Stomach (tissue), 4 donors: ENCODE data around the gene FOXL1.

Source experiments
- CTCF ChIP-seq, 7 experiments: fragments of 450-650 bp in 4 of 7; fragments of 200-600 bp in 3 of 7; sonication (generic) in 3 of 7; IDR thresholded peaks; one replicate each; pipeline ENCODE4 v1.5.1; 2016 to 2019; ENCODE audit warnings: antibody characterized with exemption in 7 of 7, control low read depth in 2 of 7, mild to moderate bottlenecking in 1 of 7
- POLR2AphosphoS5 ChIP-seq, 3 donors: sonication (generic); formaldehyde crosslinking; IDR thresholded peaks; one replicate each; pipeline ENCODE4 v1.6.1; 2016; ENCODE audit warnings: antibody characterized with exemption in 3 of 3

- TF ChIP-seq CTCF (IDR thresholded peaks at IDR 0.05) (no peak), POLR2AphosphoS5 (IDR thresholded peaks at IDR 0.05) (no peak)
Observed at GRCh38 chr16:86546638-86547013, 31.7 kb upstream of the FOXL1 start.
